HCT116 (cell line): ENCODE data around the gene SSC4D. TPM values are rescaled to one million over a fixed set of nuclear protein-coding genes. Genes with fewer than 3 reads are reported as not detected.
A peak's percentile ranks its signal among the peaks of the same experiment; 100 is the strongest.

Source experiments
- ATAC-seq: fragments of 200-7000 bp; cut with Tn5 transposase; 2 replicates; pipeline ENCODE4 v1.9.1; 2020; ENCODE audit warnings: mild to moderate bottlenecking, moderate library complexity
- BruUV-seq: library from RNA; stranded (reverse); fragments of 400-500 nt; replicated peaks from 2 replicates; lab custom pipeline; 2021; lab: Mats Ljungman, UMichigan
- CTCF ChIA-PET: fragments of 300-600 bp; sonication (Branson Sonifier 250); formaldehyde crosslinking; loops from one replicate; lab custom pipeline; 2021; ENCODE audit warnings: antibody characterized with exemption; lab: Charles Lee
- POLR2A ChIA-PET: fragments of 300-600, 350-600 bp; sonication (Branson Sonifier 250); formaldehyde crosslinking; loops from one replicate; lab custom pipeline; 2021; ENCODE audit warnings: antibody characterized with exemption; lab: Charles Lee
- RAD21 ChIA-PET, 2 experiments: fragments of 300-600 bp; sonication (Branson Sonifier 250); formaldehyde crosslinking; loops; one replicate each; lab custom pipeline; 2023; ENCODE audit warnings: low total read pairs in 2 of 2; ENCODE audit not compliant: uncharacterized antibody in 2 of 2, unreplicated experiment in 2 of 2, low non-redundant PET in 1 of 2; lab: Charles Lee
- DNase-seq: peaks from one replicate; pipeline ENCODE4 v3.0.0-alpha.2; 2010; ENCODE audit warnings: low read depth, low spot score
- H2AFZ ChIP-seq: fragments of 200-600 bp; shearing (Covaris generic), sonication (generic); 2 replicates; pipeline ENCODE4 v1.6.1; 2017; ENCODE audit warnings: low read depth, mixed run types, mixed read lengths, antibody characterized with exemption, low read length; ENCODE audit not compliant: poor library complexity, severe bottlenecking
- H3K27ac ChIP-seq: 2 replicates; pipeline ENCODE4 v1.5.1; 2012; ENCODE audit warnings: low read depth, low read length
- H3K27me3 ChIP-seq: fragments of 200-600 bp; sonication (generic); 2 replicates; pipeline ENCODE4 v1.6.1; 2016; ENCODE audit warnings: mixed run types, low read length, mixed read lengths; ENCODE audit not compliant: insufficient read depth
- H3K36me3 ChIP-seq, 2 experiments: fragments of 200-500 bp in 1 of 2; fragments of 200-600 bp in 1 of 2; sonication (Bioruptor generic) in 1 of 2; sonication (generic) in 1 of 2; 2 replicates each; pipeline versions ENCODE4 v1.5.1 to v1.6.1; 2014 to 2016; ENCODE audit warnings: low read length in 2 of 2, inconsistent platforms in 1 of 2, mixed read lengths in 1 of 2, mixed run types in 1 of 2; ENCODE audit not compliant: insufficient read depth in 2 of 2, control insufficient read depth in 1 of 2
- H3K4me1 ChIP-seq, 2 experiments: fragments of 200-600 bp in 1 of 2; sonication (generic) in 1 of 2; 2 replicates each; pipeline versions ENCODE4 v1.5.1 to v1.6.1; 2012 to 2017; ENCODE audit warnings: low read length in 2 of 2, inconsistent platforms in 1 of 2, mild to moderate bottlenecking in 1 of 2, mixed read lengths in 1 of 2, mixed run types in 1 of 2, moderate library complexity in 1 of 2; ENCODE audit not compliant: insufficient read depth in 2 of 2, control insufficient read depth in 1 of 2
- H3K4me2 ChIP-seq: fragments of 200-600 bp; sonication (generic); 2 replicates; pipeline ENCODE4 v1.6.1; 2017; ENCODE audit warnings: mixed run types, low read length, mixed read lengths
- H3K4me3 ChIP-seq, 2 experiments: fragments of 200-600 bp in 1 of 2; sonication (generic) in 1 of 2; replicated peaks in 1 of 2; 2 replicates each; pipeline ENCODE4 v1.5.1; 2011 to 2016; ENCODE audit warnings: low read length in 2 of 2, control low read depth in 1 of 2, low read depth in 1 of 2, mild to moderate bottlenecking in 1 of 2, mixed read lengths in 1 of 2, mixed run types in 1 of 2
- H3K79me2 ChIP-seq: fragments of 200-600 bp; sonication (generic); 2 replicates; pipeline ENCODE4 v1.6.1; 2017; ENCODE audit warnings: mild to moderate bottlenecking, mixed run types, low read length, moderate library complexity, mixed read lengths; ENCODE audit not compliant: insufficient read depth
- H3K9ac ChIP-seq: fragments of 200-600 bp; sonication (generic); 2 replicates; pipeline ENCODE4 v1.6.1; 2016; ENCODE audit warnings: low read length, mixed read lengths
- H3K9me2 ChIP-seq: fragments of 200-600 bp; sonication (generic), shearing (Covaris generic); 2 replicates; pipeline ENCODE4 v1.6.1; 2017; ENCODE audit warnings: mixed run types, mild to moderate bottlenecking, moderate library complexity; ENCODE audit not compliant: insufficient read depth
- H3K9me3 ChIP-seq, 2 experiments: fragments of 200-500 bp in 1 of 2; fragments of 200-600 bp in 1 of 2; sonication (Bioruptor generic) in 1 of 2; sonication (generic) in 1 of 2; 2 replicates each; pipeline ENCODE4 v1.6.1; 2014 to 2017; ENCODE audit warnings: low read length in 2 of 2, mixed read lengths in 2 of 2, inconsistent platforms in 1 of 2, low read depth in 1 of 2, mild to moderate bottlenecking in 1 of 2, mixed run types in 1 of 2, moderate library complexity in 1 of 2; ENCODE audit not compliant: control insufficient read depth in 1 of 2, insufficient read depth in 1 of 2
- H4K20me1 ChIP-seq: fragments of 200-600 bp; sonication (generic), shearing (Covaris generic); 2 replicates; pipeline ENCODE4 v1.6.1; 2017; ENCODE audit warnings: mixed run types, mild to moderate bottlenecking, moderate library complexity; ENCODE audit not compliant: insufficient read depth
- ELF1 ChIP-seq: IDR thresholded peaks from 2 replicates; pipeline ENCODE4 v1.6.1; 2012; ENCODE audit warnings: low read depth, borderline replicate concordance
- JUND ChIP-seq: IDR thresholded peaks from 2 replicates; pipeline ENCODE4 v1.6.1; 2012
- YY1 ChIP-seq: IDR thresholded peaks from 2 replicates; pipeline ENCODE4 v1.6.1; 2011; ENCODE audit warnings: low read length, low read depth, moderate library complexity, mild to moderate bottlenecking; ENCODE audit not compliant: insufficient replicate concordance; ENCODE audit errors: extremely low read depth
- ZFX ChIP-seq: fragments of 450-650 bp; IDR thresholded peaks from 2 replicates; pipeline ENCODE4 v1.6.1; 2017
- intact Hi-C: fragments of 100-400 bp; cut with micrococcal nuclease; formaldehyde crosslinking; loops from 2 replicates; pipeline ENCODE4 v1.10.0; 2022
- total RNA-seq: library from RNA; stranded (reverse); gene quantifications from one replicate; pipeline ENCODE4 v1.2.1, GENCODE V29; 2021; ENCODE audit not compliant: unreplicated experiment

SSC4D gene
- total RNA-seq, 1 experiment from 2014 or later: 1.1 TPM

DNA sequence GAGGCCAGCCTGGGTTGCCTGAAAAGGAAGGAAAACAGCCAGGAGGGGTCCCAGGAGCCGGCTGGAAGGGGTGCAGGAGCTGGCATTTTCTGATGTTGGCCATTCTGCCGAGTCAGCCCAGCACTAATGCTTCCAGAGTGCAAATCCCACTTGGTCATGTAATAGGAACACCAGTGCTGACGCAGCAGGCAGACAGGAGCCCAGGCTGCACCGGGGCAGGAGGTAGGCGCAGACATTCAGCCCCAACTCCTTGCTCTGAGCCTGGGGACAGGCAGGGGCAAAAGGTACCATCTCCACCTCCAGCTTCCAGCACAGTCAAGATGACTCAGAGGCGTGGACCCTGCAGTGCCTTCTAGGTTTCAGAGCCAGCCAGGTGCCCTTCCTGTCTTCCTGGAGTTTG, 40.5 kb downstream of the SSC4D start:
- POLR2A ChIA-PET: no interaction called here
- peaks cover 30 to 57% of the 10 kb centered on the region in 2 experiments for H3K4me1 ChIP-seq
- H3K27ac ChIP-seq: no peak overlapping the region

DNA sequence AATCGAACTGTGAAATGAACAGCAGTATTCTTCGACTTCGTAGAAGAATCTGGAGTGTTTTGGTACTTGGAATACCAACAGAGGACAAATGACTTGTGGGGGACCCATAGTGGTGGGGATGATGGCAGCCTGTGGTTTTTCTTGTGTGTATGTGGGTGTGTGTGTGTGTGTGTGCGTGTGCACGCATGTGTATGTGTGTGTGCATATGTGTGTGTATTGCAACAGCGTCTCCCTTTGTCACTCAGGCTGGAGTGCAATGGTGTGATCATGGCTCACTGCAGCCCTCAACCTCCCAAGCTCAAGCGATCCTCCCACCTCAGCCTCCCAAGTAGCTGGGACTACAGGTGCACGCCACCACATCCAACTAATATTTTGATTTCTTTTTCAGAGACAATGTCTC, 41.3 kb downstream of the SSC4D start:
- BruUV-seq: no TSS peak
- Histone ChIP-seq H4K20me1 (no peaks in the 10 kb centered on the region), H3K27ac (no peak overlapping the region), H2AFZ (no peak overlapping the region), H3K4me2 (no peak overlapping the region), H3K79me2 (no peaks in the 10 kb centered on the region), H3K4me3 (no peak overlapping the region), H3K9ac (no peak overlapping the region), H3K9me3 (no peaks in the 10 kb centered on the region), H3K27me3 (no peaks in the 10 kb centered on the region), H3K9me2 (no peaks in the 10 kb centered on the region), H3K36me3 (no peaks in the 10 kb centered on the region), H3K4me1 (peaks cover 29 to 56% of the 10 kb centered on the region in 2 experiments)
- intact Hi-C loops: no loop called here
- CTCF ChIA-PET: no interaction called here
- RAD21 ChIA-PET: no interaction called here
- no peak for ATAC-seq
- DNase-seq: no peak
- TF ChIP-seq ELF1: no peak
- TF ChIP-seq YY1: no peak
- TF ChIP-seq, all 23 proteins: peak for 0
- POLR2A ChIA-PET: no interaction called here

More for the DNA sequence above, 40.5 kb downstream of the SSC4D start:
- intact Hi-C loops: no loop called here
- Histone ChIP-seq H3K9ac (no peak overlapping the region), H3K9me2 (no peaks in the 10 kb centered on the region), H3K4me3 (no peak overlapping the region), H3K27me3 (no peaks in the 10 kb centered on the region), H3K79me2 (no peaks in the 10 kb centered on the region), H3K9me3 (no peaks in the 10 kb centered on the region), H3K4me2 (peak overlapping the region; percentile 46), H3K36me3 (no peaks in the 10 kb centered on the region), H4K20me1 (no peaks in the 10 kb centered on the region), H2AFZ (peak overlapping the region; percentile 2)
- CTCF ChIA-PET: interaction anchor here (0.7 kb wide), 1 partner anchor 9 kb away, joined by 3 read pairs; no protein-coding TSS in a partner anchor
- no TSS peak for BruUV-seq
- TF ChIP-seq JUND (no peak), ZFX (no peak)
- peak; percentile 10; the same call in 1 of the 2 replicates for ATAC-seq
- no peak for DNase-seq
- RAD21 ChIA-PET: no interaction called here
